Activated naive CD4-positive, alpha-beta T cell treated with anti-CD3 and anti-CD28 coated beads, Interleukin-2, amount 50 U/mL, for 72 hours (primary cell): ENCODE measurements around the gene OR1L8. TPM values are rescaled to one million over a fixed set of nuclear protein-coding genes. Genes with fewer than 3 reads are reported as not detected.
"Not testable (repeated sequence)": the region's sequence is repeated elsewhere in the genome, so short reads cannot be mapped to it uniquely, and the experiment has no call there.

Experiments
- ATAC-seq, 2 donors: fragments of 150-1000 bp; cut with Tn5 transposase; 2 replicates each; pipeline ENCODE4 v1.10.0; 2021; ENCODE audit warnings: mild to moderate bottlenecking in 2 of 2, moderate library complexity in 2 of 2
- DNase-seq, 2 donors: peaks; one replicate each; pipeline ENCODE4 v3.0.0; 2021 to 2022; ENCODE audit warnings: low spot score in 2 of 2
- H3K27ac Mint-ChIP-seq, 2 donors: one replicate each; pipeline ENCODE4 v1.8.0; 2022; ENCODE audit warnings: mild to moderate bottlenecking in 2 of 2, mixed read lengths in 2 of 2
- H3K36me3 Mint-ChIP-seq, 2 donors: one replicate each; pipeline ENCODE4 v1.8.0; 2022; ENCODE audit warnings: mixed read lengths in 2 of 2
- H3K9me3 Mint-ChIP-seq, 2 donors: one replicate each; pipeline ENCODE4 v1.8.0; 2022; ENCODE audit warnings: mixed read lengths in 2 of 2
- total RNA-seq, 2 donors: library from RNA; stranded (reverse); gene quantifications; one replicate each; pipeline ENCODE4 v1.2.3, GENCODE V29; 2022

The OR1L8 gene, protein sequence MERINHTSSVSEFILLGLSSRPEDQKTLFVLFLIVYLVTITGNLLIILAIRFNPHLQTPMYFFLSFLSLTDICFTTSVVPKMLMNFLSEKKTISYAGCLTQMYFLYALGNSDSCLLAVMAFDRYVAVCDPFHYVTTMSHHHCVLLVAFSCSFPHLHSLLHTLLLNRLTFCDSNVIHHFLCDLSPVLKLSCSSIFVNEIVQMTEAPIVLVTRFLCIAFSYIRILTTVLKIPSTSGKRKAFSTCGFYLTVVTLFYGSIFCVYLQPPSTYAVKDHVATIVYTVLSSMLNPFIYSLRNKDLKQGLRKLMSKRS
- total RNA-seq, result not detected

DNA sequence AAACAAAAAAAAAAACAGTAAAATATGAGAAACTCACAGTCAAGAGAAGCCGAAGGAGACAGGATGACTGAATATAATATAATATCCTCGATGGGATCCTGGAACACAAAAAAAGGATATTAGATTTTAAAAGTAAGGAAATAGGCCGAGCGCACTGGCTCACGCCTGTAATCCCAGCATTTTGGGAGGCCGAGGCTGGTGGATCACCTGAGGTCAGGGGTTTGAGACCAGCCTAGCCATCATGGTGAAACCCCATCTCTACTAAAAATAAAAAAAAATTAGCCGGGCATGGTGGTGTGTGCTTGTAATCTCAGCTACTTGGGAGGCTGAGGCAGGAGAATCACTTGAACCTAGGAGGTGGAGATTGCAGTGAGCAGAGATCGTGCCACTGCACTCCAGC lies at the start of gene OR1L8:
Gene OR1L8, minus strand, starts transcription at position 101 of the 400 bp plus-strand sequence. CDS start 14,907 bp downstream, outside the sequence.
- not testable (repeated sequence) for H3K27ac Mint-ChIP-seq, H3K9me3 Mint-ChIP-seq, DNase-seq, H3K36me3 Mint-ChIP-seq, ATAC-seq

DNA sequence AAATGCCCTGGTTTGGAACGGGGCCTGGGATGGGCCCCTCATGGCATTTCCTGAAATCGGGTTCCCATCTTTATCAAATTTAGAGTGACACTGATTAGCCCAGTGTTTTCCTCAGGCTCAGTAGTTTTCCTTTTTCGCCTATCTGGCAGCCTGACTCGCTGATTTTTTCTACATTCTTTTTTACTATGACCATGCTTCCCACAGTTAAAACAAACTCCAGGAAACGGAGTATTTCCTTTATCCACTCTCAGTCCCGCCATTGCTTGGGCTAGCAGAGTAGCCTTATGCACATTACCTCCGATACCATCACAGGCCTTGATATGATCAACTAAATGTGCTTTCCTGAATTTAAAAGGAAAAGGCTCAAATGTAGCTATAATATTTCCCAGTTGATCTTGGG lies 36.8 kb upstream of the OR1L8 start:
- H3K36me3 Mint-ChIP-seq, result no peaks in the 10 kb centered on the region
- H3K9me3 Mint-ChIP-seq, result no peaks in the 10 kb centered on the region
- DNase-seq, result no peak
- H3K27ac Mint-ChIP-seq, result no peak overlapping the region
- no peak for ATAC-seq

DNA sequence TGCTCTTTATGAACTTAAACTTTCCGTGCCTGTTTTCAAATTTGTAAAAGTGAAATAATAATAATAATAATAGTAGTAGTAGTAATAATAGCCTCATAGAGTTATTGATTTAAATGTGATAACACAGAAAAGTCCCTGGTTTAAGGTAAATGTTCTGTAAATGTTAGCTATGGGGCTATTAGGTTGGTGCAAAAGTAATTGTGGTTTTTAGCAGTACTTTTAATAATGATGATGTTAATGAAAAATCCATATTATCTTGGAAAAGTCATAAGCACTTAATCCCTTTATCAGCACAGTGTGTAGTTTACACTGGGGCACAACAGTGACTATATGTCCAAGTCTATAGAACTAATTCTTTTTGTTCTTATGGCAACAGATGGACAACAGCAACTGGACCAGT lies 31.2 kb upstream of the OR1L8 start, which contains the start of gene OR1Q1:
Gene OR1Q1, plus strand, starts transcription at position 377 of the 400 bp plus-strand sequence. Its CDS starts 0 bp downstream, at position 377.
- ATAC-seq, result no peak
- H3K9me3 Mint-ChIP-seq, result no peaks in the 10 kb centered on the region
- H3K36me3 Mint-ChIP-seq, result no peaks in the 10 kb centered on the region

DNA sequence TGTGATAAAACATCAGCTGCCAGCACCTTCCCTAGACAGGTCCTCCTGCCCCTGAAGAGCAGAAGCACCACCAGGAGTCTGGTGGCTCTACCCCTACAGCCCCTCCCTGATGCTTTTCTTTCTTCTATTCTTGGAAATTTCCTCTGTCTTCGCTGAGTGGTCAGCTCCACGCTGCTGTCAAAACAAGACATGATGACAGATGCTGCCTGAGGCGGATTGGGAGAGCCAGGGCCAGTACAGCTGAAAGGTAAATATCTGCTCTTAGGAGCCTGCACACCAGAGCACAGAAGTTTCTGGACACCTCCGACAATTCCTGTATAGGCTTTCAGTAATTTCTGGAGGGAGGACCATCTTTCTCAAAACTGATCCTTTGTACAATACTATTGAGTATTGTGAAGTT lies 26.6 kb upstream of the OR1L8 start:
- no peaks in the 10 kb centered on the region for H3K9me3 Mint-ChIP-seq
- no peak overlapping the region for H3K27ac Mint-ChIP-seq

More for the DNA sequence above, 31.2 kb upstream of the OR1L8 start, which contains the start of gene OR1Q1:
- H3K27ac Mint-ChIP-seq, result no peak within 1 kb of the TSS
- DNase-seq, result no peak

DNA sequence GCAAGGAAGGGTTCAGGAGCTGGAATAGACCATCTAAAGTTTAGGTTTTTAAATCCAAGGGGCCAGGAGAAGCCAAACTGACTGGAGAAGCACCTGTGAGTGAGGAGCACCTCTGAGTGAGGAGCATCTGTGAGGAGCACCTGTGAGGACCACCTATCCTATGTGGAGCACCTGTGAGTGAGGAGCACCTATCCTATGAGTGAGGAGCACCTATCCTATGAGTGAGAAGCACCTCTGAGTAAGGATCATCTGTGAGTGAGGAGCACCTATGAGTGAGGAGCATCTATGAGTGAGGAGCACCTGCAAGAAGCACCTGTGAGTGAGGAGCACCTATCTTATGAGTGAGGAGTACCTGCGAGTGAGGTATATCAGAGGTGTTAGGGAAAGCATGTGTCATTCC lies 23.4 kb upstream of the OR1L8 start:
- Mint-ChIP-seq H3K36me3 (peaks cover 0 to 8% of the 10 kb centered on the region in 2 donors), H3K27ac (no peak overlapping the region), H3K9me3 (no peaks in the 10 kb centered on the region)
- DNase-seq (no peak), ATAC-seq (no peak)

More for the DNA sequence above, 26.6 kb upstream of the OR1L8 start:
- no peak for DNase-seq
- no peak for ATAC-seq
- H3K36me3 Mint-ChIP-seq, result peaks cover 0 to 8% of the 10 kb centered on the region in 2 donors

DNA sequence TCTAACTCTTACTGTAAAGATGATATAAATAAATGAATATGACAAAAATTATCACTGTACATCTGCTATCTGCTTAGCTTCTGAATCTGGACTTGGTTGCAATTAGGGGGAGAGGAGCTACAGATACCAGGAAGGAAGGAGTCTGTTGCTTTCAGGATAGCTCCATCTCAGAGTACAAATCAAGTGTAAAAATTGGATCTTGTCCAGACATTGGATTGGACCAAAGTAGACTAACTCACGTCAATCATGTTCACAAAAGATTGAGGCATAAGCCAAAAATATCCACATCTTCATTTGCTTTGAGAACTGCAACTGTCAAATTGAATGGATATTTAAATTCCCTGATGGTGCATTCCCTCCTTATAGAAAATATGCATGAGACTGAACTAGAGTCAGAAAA lies 22.5 kb upstream of the OR1L8 start:
- DNase-seq (no peak), ATAC-seq (no peak)
- H3K9me3 Mint-ChIP-seq, result peaks cover 3% of the 10 kb centered on the region in 2 donors
- peaks cover 0 to 15% of the 10 kb centered on the region in 2 donors for H3K36me3 Mint-ChIP-seq
- H3K27ac Mint-ChIP-seq, result no peak overlapping the region

DNA sequence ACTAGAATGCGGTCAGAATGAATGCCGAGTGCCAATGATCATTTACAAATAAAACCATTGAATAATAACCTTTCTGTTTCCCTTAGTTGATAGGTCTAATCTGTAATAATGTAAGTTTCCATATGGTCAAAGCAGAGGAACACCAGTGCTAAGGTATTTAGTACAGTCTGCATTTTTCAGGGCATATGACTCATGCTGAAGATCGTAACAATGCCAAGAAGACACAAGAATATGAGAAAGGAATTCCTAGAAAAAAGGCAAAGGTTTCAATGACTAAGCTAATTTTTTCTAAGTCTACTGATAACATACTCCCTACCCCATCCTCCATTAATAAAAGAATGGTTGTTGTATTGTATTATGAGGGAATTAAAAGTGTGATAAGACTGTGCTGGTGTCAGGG lies 2.8 kb downstream of the OR1L8 start:
- no peaks in the 10 kb centered on the region for H3K9me3 Mint-ChIP-seq
- H3K27ac Mint-ChIP-seq, result no peak overlapping the region
- no peak for DNase-seq
- H3K36me3 Mint-ChIP-seq, result no peaks in the 10 kb centered on the region
- ATAC-seq, result no peak

DNA sequence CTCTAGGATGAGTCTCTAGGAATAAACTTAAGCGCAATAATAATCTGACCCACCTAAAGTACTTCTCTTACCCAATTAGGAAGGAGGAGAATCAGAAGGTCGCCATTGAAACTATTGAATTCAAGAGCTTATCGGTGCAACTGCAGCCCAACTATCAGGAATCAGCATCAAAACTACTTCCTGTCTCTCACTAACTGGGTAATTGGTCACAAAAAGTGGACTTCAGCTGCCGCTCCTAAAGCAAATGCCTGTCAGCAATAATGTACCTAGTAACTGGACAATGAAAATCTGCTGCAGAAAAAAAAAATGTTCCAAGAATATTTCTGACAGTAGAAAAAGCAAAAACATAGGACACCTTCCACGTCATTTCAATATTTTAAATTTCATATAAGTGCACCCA lies 3.3 kb downstream of the OR1L8 start:
- ATAC-seq, result no peak
- Mint-ChIP-seq H3K36me3 (no peaks in the 10 kb centered on the region), H3K27ac (no peak overlapping the region), H3K9me3 (no peaks in the 10 kb centered on the region)
- no peak for DNase-seq

DNA sequence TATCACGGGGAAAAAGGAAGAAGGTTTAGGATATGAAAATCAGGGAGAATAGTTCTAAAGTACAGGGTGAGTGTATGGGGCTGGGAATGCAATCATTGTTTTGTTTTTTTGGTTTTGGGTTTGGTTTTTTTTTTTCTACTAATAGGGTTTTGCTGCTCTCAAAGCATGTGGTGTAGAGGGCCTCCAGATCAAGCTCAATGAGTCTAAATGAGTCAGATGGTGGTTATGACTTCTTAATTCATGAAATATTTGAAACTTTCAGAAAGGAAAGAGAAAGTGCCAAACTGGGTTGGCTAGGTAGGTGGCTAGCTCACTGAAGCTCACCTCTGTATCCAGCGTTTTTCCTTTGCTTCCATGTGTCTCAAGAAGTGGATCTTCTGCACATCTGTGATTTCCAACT lies 10.7 kb downstream of the OR1L8 start:
- Mint-ChIP-seq H3K36me3 (no peaks in the 10 kb centered on the region), H3K27ac (peak overlapping the region; percentile 21 to 61), H3K9me3 (no peaks in the 10 kb centered on the region)
- DNase-seq (no peak), ATAC-seq (peak; percentile 73 to 99)

DNA sequence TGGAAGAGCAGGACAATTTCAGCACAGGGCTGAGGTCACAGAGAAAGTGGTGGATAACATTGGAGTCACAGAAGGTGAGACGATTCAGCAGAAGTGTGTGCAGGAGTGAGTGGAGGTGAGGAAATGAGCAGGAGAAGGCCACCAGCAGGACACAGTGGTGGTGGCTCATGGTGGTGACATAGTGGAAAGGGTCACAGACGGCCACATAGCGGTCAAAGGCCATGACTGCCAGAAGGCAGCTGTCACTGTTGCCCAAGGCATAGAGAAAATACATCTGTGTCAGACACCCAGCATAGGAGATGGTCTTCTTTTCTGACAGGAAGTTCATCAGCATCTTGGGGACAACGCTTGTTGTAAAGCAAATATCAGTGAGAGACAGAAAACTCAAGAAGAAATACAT lies 15.3 kb downstream of the OR1L8 start:
- ATAC-seq (no peak), DNase-seq (no peak)
- Mint-ChIP-seq H3K9me3 (no peaks in the 10 kb centered on the region), H3K27ac (no peak overlapping the region), H3K36me3 (no peaks in the 10 kb centered on the region)

DNA sequence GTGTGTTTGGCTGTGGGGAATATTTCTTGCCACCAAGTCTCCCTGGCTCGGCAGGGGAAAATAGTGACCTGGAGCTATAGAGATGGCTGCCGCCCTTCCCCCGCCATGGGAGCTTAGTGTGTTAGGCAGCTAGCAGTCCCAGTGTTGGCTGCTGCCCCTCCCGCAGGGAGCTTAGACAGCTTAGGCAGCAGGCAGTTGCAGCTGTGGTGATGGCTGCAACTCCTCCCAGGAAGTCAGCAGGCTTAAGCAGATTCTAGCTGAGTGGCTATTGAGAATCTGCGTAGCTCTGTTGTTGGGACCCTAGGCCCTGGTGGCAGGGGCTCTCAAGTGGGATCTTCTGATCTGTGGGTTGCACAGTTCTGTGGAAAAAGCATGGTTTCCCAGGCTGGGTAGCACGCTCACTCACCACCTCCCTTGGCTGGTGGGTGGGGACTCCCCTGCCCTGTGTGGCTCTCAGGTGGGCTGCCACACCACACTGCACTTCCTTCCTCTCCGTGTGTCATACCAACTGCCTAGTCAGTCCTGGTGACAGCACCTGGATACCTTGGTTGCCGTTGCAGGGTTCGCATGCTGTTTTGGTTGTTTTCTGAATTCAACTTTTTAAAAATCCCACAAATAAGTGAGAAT lies 20.9 kb downstream of the OR1L8 start:
- peaks cover 0 to 4% of the 10 kb centered on the region in 2 donors for H3K9me3 Mint-ChIP-seq
- no peak overlapping the region for H3K27ac Mint-ChIP-seq
- ATAC-seq (peak; percentile 20 to 35), DNase-seq (no peak)
- no peaks in the 10 kb centered on the region for H3K36me3 Mint-ChIP-seq

DNA sequence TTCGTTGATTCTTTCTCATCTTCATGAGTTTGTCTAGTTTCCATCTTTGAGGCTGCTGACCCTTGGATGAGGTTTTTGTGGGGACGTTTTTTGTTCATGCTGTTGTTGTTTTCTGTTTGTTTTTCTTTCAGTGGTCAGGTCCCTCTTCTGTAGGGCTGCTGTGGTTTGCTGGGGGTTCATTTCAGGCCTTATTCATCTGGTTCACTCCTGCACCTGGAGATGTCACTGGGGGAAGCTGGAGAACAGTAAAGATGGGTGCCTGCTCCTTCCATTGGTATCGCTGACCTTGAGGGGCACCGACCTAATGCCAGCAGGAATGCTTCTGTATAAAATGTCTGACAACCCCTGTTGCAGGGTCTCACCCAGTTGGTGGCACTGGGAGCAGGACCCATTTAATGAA lies 21.7 kb downstream of the OR1L8 start:
- DNase-seq (no peak), ATAC-seq (no peak)
- Mint-ChIP-seq H3K36me3 (no peaks in the 10 kb centered on the region), H3K9me3 (peaks cover 0 to 4% of the 10 kb centered on the region in 2 donors), H3K27ac (no peak overlapping the region)

DNA sequence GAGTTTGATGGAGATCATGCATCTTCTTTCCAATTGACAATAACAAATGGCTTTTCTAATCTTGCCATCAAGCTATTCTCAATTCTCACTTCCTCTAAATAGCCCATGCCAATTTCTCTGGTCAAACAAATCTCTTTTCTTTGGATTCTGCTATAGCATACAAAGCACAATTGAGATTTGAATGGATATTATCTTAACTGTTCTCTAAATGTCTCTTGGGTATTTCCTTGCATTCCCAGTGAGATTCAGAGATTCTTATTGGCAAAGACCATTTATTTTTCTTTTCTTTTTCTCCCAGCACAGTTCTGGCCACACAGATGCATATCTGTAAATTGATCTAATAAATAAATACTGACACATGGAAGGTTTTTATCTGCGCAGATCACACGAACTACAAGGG lies 30.4 kb downstream of the OR1L8 start, which contains the start of gene OR1N2:
Gene OR1N2, plus strand, starts transcription at position 301 of the 400 bp plus-strand sequence. CDS start 100 bp downstream, outside the sequence.
- ATAC-seq (no peak), DNase-seq (no peak)
- H3K27ac Mint-ChIP-seq, result no peak within 1 kb of the TSS
- no peaks in the 10 kb centered on the region for H3K36me3 Mint-ChIP-seq
- no peaks in the 10 kb centered on the region for H3K9me3 Mint-ChIP-seq

DNA sequence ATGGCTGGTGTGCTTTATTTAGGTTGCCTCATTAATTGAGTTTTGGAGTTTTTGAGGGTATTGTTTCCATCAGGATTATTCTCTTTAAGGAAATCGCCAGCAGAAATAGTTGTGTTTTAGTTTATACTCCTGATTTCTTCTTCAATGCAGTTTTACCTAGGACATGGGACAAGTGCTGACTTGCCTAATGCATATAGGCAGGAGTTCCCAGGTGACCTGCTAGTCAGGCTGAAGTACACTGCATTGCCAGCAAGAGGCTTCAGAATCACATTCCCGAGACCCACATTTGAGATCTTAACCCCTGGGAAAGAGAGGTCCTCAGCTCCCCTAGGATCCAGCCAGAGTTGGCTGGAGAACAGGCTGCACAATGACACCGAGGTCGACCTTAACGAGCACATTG lies 31.8 kb downstream of the OR1L8 start:
- Mint-ChIP-seq H3K36me3 (no peaks in the 10 kb centered on the region), H3K9me3 (no peaks in the 10 kb centered on the region), H3K27ac (no peak overlapping the region)
- DNase-seq (no peak), ATAC-seq (no peak)

DNA sequence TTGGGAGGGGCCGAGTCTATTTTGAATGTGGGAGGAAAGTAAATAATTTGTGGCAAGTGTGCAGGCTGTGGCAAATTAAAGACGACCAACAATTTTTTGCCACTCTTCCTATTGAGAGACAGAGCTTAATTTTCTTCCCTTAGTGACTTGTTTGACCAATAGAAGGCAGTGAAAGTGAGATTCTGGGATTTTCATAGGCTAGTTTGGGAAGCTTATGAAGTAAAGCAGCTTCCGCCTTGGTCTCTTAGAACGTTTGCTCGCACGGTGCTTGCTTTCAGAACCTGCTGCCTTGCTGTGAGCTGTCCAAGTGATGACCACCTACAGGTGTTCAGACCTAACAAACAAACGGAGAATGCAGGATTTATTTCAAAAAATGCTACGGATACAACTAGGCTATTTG lies 37.0 kb downstream of the OR1L8 start:
- Mint-ChIP-seq H3K9me3 (no peaks in the 10 kb centered on the region), H3K36me3 (no peaks in the 10 kb centered on the region), H3K27ac (no peak overlapping the region)
- ATAC-seq (no peak), DNase-seq (no peak)

DNA sequence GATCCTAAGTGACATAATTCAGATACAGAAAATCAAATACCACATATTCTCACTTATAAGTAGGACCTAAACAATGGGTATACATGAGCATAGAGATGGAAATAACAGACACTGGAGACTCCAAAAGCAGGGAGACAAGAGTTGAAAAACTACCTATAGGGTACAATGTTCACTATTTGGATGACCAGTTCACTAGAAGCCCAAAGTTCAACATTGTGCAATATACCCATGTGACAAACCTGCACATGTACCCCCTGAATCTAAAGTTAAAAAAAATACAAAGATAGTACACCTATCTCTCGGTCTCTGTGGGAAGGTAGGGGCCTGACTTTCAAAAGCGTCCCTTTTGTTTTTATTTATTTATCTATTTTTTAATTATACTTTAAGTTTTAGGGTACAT lies 44.4 kb downstream of the OR1L8 start:
- DNase-seq, result no peak
- Mint-ChIP-seq H3K9me3 (peaks cover 6 to 7% of the 10 kb centered on the region in 2 donors), H3K27ac (no peak overlapping the region), H3K36me3 (peaks cover 0 to 7% of the 10 kb centered on the region in 2 donors)
- ATAC-seq, result no peak

DNA sequence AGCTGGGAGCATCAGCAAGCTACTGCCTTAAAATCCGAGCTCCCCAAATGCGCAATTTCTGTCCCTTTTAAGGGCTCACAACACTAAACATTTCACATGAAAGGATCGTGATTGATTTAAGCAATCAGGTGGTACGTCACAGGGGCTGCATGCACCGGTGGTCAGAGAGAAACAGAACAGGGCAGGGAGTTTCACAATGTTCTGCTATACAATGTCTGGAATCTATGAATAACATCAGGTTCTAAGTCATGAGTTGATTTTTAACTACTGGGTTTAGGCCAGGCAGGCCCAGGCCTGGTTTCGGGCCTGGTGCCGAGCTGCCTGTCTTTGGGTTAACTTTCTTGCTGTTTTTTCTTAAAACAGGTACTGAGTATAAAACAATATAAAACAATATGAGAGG lies 46.1 kb downstream of the OR1L8 start:
- DNase-seq, H3K27ac Mint-ChIP-seq, ATAC-seq, H3K36me3 Mint-ChIP-seq, H3K9me3 Mint-ChIP-seq: not testable (repeated sequence)

DNA sequence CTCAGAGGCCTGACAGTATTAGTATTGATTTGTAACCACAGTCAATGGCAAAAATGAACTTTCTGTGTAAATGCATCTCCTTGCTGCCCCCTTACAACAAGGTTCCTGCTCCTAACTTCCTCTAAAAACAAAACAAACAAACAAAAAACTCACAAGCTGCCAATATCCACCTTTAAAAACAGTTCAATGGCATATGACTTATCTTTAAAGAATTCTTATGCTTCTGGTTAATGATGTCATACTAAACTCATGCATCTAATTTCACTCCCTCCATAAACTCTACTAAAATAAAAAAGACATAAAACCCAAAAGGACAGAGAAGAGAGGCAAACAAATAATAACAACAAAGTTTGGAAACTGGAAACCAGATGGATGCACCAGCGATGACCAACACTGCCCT lies 47.0 kb downstream of the OR1L8 start:
- H3K27ac Mint-ChIP-seq, result no peak overlapping the region
- ATAC-seq (no peak), DNase-seq (no peak)
- H3K9me3 Mint-ChIP-seq, result peaks cover 6 to 7% of the 10 kb centered on the region in 2 donors
- H3K36me3 Mint-ChIP-seq, result peaks cover 0 to 7% of the 10 kb centered on the region in 2 donors
